Measurements from ENCODE around the gene GSTO2. TPM values are rescaled to one million over a fixed set of nuclear protein-coding genes. Genes with fewer than 3 reads are reported as not detected.

Gene GSTO2
- total RNA-seq, 4 donors from 2014 or later = 19.9 to 29.8 (median 22.6) TPM

GRCh38 chr10:104349623-104350126, 80.7 kb downstream of the GSTO2 start:
- intact Hi-C loops (cut with DNase I; ENCODE audit: low total_unique reads) = loop anchor here (2.0 kb wide), 1 partner anchor 59 kb away; no protein-coding TSS in a partner anchor
- no peak for TF ChIP-seq CTCF (IDR thresholded peaks at IDR 0.05)
- TF ChIP-seq POLR2A (IDR thresholded peaks at IDR 0.05) = no peak
- 28 to 37% methylated on average over 5 of the region's 5 CpGs for WGBS, 2 donors
- H3K4me3 ChIP-seq (ENCODE audit: low read depth, poor library complexity, severe bottlenecking) = no peak overlapping the region
- DNase-seq (ENCODE audit: low spot score in 2 of 2) = peak in 1 of 2 donors; percentile 61

- peak in 1 of 2 donors; percentile 31 for DNase-seq (ENCODE audit: low spot score in 2 of 2)
Observed at GRCh38 chr10:104350127-104350635, 81.2 kb downstream of the GSTO2 start.

GRCh38 chr10:104351061-104351702, 82.2 kb downstream of the GSTO2 start:
- H3K4me3 ChIP-seq (ENCODE audit: low read depth, poor library complexity, severe bottlenecking) = no peak overlapping the region
- DNase-seq (ENCODE audit: low spot score in 2 of 2) = peak in 1 of 2 donors; percentile 32
- TF ChIP-seq POLR2A (IDR thresholded peaks at IDR 0.05) = no peak
- no peak for TF ChIP-seq CTCF (IDR thresholded peaks at IDR 0.05)
- intact Hi-C loops (cut with DNase I; ENCODE audit: low total_unique reads) = loop anchor here (2.0 kb wide), 1 partner anchor 60 kb away; no protein-coding TSS in a partner anchor
- 40 to 55% methylated on average over 2 of the region's 2 CpGs for WGBS, 2 donors

More at GRCh38 chr10:104350127-104350635, 81.2 kb downstream of the GSTO2 start:
- intact Hi-C loops (cut with DNase I; ENCODE audit: low total_unique reads) = loop anchor here (2.0 kb wide), 1 partner anchor 59 kb away; no protein-coding TSS in a partner anchor
- TF ChIP-seq CTCF (IDR thresholded peaks at IDR 0.05) (peak in 1 of 3 donors; percentile 49), POLR2A (IDR thresholded peaks at IDR 0.05) (no peak)
- WGBS, 2 donors = 26 to 28% methylated on average over 6 of the region's 6 CpGs
- H3K4me3 ChIP-seq (ENCODE audit: low read depth, poor library complexity, severe bottlenecking) = no peak overlapping the region

GRCh38 chr10:104351919-104352318, 82.9 kb downstream of the GSTO2 start:
- DNase-seq (ENCODE audit: low spot score in 2 of 2) = no peak
- intact Hi-C loops (cut with DNase I; ENCODE audit: low total_unique reads) = loop anchor here (2.0 kb wide), 1 partner anchor 61 kb away; no protein-coding TSS in a partner anchor
- no peak for TF ChIP-seq POLR2A (IDR thresholded peaks at IDR 0.05)
- TF ChIP-seq CTCF (IDR thresholded peaks at IDR 0.05) = no peak
- 78% methylated on average over 1 of the region's 1 CpG for WGBS, 2 donors
- no peak overlapping the region for H3K4me3 ChIP-seq (ENCODE audit: low read depth, poor library complexity, severe bottlenecking)

- no peak within 1 kb of the TSS for H3K4me3 ChIP-seq (ENCODE audit: low read depth, poor library complexity, severe bottlenecking)
- intact Hi-C loops (cut with DNase I; ENCODE audit: low total_unique reads) = no loop called here
- WGBS, 2 donors = 1 to 2% methylated on average over 43 of the region's 43 CpGs
- peak; percentile 92 to 98 for DNase-seq (ENCODE audit: low spot score in 2 of 2)
- no peak for TF ChIP-seq POLR2A (IDR thresholded peaks at IDR 0.05)
- no peak for TF ChIP-seq CTCF (IDR thresholded peaks at IDR 0.05)
Observed at GRCh38 chr10:104353325-104354048, 84.5 kb downstream of the GSTO2 start, which contains the start of gene CFAP58. Gene CFAP58 (plus strand): TSS chr10:104353833. CDS start chr10:104353898, 65 bp downstream.

Small RNAs within 50 kb of the gene (microRNA-seq; reads per million reads assigned to microRNA genes)
- gene MIR4482 (ENCODE audit: borderline number of aligned reads in 1 of 2, borderline replicate concordance in 2 of 2) = 0 to 0.68 reads per million in 2 donors

Other genes with a start within 250 kb of the GSTO2 start
- 1,000 to 10,000 TPM in 1 of 4 donors, 100 to 1,000 TPM in 3; 653 to 1,410 (median 857) TPM for gene COL17A1, start 183.3 kb upstream of the GSTO2 start, total RNA-seq
- gene SFR1, start 147.0 kb upstream of the GSTO2 start, total RNA-seq = 1 to 10 TPM; 2.1 to 10.0 (median 3.5) TPM
- 1 to 10 TPM in 1 of 4 donors, under 1 TPM in 3; 0.19 to 1.6 (median 0.50) TPM for gene CFAP43, start 36.8 kb upstream of the GSTO2 start, total RNA-seq
- 10 to 100 TPM; 46.4 to 82.3 (median 69.9) TPM for gene GSTO1, start 14.3 kb upstream of the GSTO2 start, total RNA-seq
- 100 to 1,000 TPM in 3 of 4 donors, 10 to 100 TPM in 1; 77.8 to 182 (median 141) TPM for gene ITPRIP, start 69.3 kb downstream of the GSTO2 start, total RNA-seq
- gene CFAP58, start 84.6 kb downstream of the GSTO2 start, total RNA-seq = under 1 TPM in 3 of 4 donors, not detected in 1; 0.42 to 0.55 (median 0.44) TPM

All from lower leg skin (tissue), 4 donors.